Large intestine (tissue), 3 donors: ENCODE results near the gene NTRK3. TPM values are rescaled to one million over a fixed set of nuclear protein-coding genes. Genes with fewer than 3 reads are reported as not detected.

ENCODE experiments used
- DNase-seq, 2 donors: peaks; one replicate each; pipeline versions ENCODE4 v3.0.0 to v3.0.0-alpha.2; 2013
- H3K27ac ChIP-seq: one replicate; pipeline ENCODE4 v1.5.1; 2013; ENCODE audit warnings: low read length
- H3K27me3 ChIP-seq: 2 replicates; pipeline ENCODE4 v1.6.1; 2013; ENCODE audit warnings: low read length; ENCODE audit not compliant: control insufficient read depth, insufficient read depth
- H3K36me3 ChIP-seq: 2 replicates; pipeline ENCODE4 v1.6.1; 2013; ENCODE audit warnings: low read length; ENCODE audit not compliant: control insufficient read depth, insufficient read depth
- H3K4me1 ChIP-seq: one replicate; pipeline ENCODE4 v1.6.1; 2013; ENCODE audit warnings: low read length; ENCODE audit not compliant: control insufficient read depth, insufficient read depth
- H3K4me3 ChIP-seq: one replicate; pipeline ENCODE4 v1.5.1; 2013; ENCODE audit warnings: low read length
- H3K9me3 ChIP-seq: one replicate; pipeline ENCODE4 v1.6.1; 2013; ENCODE audit warnings: mild to moderate bottlenecking, low read depth, low read length, moderate library complexity; ENCODE audit not compliant: control insufficient read depth
- WGBS: methylation state at CpG from one replicate; pipeline ENCODE4 v1.1.5; 2013; ENCODE audit warnings: low lambda C conversion rate; ENCODE audit not compliant: insufficient coverage; 5-methylcytosine and 5-hydroxymethylcytosine counted together
- polyA plus RNA-seq: library from polyadenylated mRNA; unstranded; fragments of 120-200 nt; gene quantifications from one replicate; pipeline ENCODE4 v1.2.1, GENCODE V29; 2013

NTRK3 gene
- polyA plus RNA-seq, 1 donor = 3.1 TPM

DNA sequence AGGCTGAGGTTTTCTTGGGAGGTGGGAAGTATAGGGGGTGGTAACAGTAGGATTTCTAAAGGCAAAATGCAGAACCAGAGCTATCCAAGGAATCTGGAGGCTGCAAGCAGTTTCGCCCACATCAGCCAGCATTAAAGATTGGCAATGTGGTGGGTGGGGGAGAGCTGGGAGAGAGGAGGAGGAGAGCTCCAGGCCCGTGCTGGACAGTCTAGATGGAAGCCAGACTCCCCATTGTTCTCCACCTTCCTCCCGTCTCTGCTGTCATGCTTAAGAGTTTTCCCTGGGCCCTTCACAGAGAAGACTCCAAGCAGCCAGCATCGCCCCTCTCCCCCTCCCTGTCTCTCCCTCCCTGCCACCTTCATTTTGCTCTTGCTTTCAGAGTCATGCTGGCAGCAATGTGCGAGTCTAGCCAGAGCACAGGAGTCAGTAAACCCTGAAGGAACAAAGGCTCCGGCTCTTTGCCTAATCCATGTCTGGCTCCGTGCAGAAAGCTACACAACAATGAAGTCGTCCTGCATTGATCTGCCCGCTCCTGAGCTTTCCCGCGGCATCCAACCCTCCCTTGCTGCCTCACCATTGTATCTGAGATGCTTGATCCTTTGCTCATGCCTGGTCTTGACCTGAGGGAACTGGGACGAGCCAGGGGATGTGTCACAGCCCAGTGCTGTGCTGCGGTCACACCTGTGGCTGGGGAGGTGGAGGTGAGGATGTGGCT, 282.9 kb downstream of the NTRK3 start:
- H3K4me1 ChIP-seq = no peaks in the 10 kb centered on the region
- H3K9me3 ChIP-seq = no peaks in the 10 kb centered on the region
- H3K4me3 ChIP-seq = no peak overlapping the region
- no peak overlapping the region for H3K27ac ChIP-seq
- DNase-seq = no peak
- no peaks in the 10 kb centered on the region for H3K27me3 ChIP-seq
- WGBS = no CpG with 5 or more reads among the region's 13 CpGs
- no peaks in the 10 kb centered on the region for H3K36me3 ChIP-seq

DNA sequence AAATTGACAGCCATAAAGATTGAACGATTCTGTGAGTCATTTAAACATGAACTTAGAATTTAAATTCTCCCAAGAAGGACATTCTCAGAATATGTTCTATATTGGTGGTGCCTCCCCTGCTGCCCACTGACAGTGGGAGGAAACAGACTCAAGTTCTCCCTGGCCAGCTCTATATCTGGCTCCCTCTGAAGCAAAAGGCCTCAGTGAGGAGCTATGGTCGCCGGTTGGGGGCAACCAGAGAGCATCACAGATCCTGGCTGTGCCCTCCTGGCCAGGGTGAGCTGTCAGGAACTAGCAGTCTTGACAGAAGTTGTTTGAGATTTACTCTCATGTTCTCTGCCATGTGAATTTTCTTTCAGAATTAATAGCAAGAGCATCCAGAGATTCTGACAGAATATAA, 285.5 kb downstream of the NTRK3 start:
- no peak overlapping the region for H3K4me3 ChIP-seq
- no CpG with 5 or more reads among the region's 3 CpGs for WGBS
- H3K27ac ChIP-seq = no peak overlapping the region
- H3K36me3 ChIP-seq = no peaks in the 10 kb centered on the region
- H3K9me3 ChIP-seq = no peaks in the 10 kb centered on the region
- H3K4me1 ChIP-seq = no peaks in the 10 kb centered on the region
- no peak for DNase-seq
- no peaks in the 10 kb centered on the region for H3K27me3 ChIP-seq

GRCh38 chr15:87967951-87968350, 288.6 kb downstream of the NTRK3 start:
- WGBS = 80% methylated on average over 2 of the region's 2 CpGs
- no peak for DNase-seq
- no peaks in the 10 kb centered on the region for H3K27me3 ChIP-seq

DNA sequence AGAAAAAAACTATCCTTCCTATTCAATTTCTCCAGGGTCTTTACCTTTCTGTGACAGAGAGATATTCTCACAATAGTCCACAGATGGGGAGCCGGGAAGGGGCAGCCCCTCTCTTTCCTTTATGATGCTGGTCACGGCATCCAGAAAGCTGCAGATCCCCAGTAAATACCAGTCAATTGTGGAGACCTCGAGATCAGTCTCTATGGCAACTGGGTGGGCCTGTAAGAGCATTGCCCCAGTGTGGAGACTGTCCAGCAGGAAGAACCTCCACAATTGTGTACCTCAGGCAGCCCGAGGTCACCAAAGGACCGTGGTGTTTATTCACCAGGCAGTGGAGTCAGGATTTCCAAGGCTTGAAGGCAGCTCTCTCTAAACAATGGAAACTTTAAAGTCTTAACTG, 291.2 kb downstream of the NTRK3 start:
- WGBS = no CpG with 5 or more reads among the region's 5 CpGs
- Histone ChIP-seq H3K4me1 (no peaks in the 10 kb centered on the region), H3K27ac (no peak overlapping the region)

More at GRCh38 chr15:87967951-87968350, 288.6 kb downstream of the NTRK3 start:
- Histone ChIP-seq H3K36me3 (no peaks in the 10 kb centered on the region), H3K27ac (no peak overlapping the region), H3K4me1 (no peaks in the 10 kb centered on the region), H3K9me3 (no peaks in the 10 kb centered on the region), H3K4me3 (no peak overlapping the region)

DNA sequence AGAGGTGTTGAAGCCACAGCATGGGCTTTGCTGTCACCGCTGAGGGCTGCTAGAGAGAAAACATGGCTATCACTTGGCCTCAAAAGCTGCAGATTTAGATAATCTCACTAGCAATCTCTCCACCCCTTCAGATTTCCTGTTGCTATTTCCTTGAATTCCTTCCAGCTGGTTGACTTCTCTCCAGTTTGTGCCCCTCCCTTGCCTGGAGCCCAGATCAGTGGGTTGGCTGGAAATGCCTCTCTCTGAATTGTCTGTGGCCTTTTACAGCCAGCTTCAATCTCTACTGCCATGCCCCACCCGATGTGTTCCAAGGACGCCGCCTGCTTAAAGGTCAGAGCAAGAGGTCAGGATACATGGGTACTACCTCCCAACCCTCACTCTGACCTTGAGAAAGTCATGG, 294.1 kb downstream of the NTRK3 start:
- no peaks in the 10 kb centered on the region for H3K27me3 ChIP-seq
- no peaks in the 10 kb centered on the region for H3K4me1 ChIP-seq
- H3K27ac ChIP-seq = no peak overlapping the region
- H3K36me3 ChIP-seq = no peaks in the 10 kb centered on the region
- DNase-seq = no peak
- no peak overlapping the region for H3K4me3 ChIP-seq
- no peaks in the 10 kb centered on the region for H3K9me3 ChIP-seq
- WGBS = no CpG with 5 or more reads among the region's 4 CpGs

More for the DNA sequence above, 291.2 kb downstream of the NTRK3 start:
- no peak for DNase-seq
- Histone ChIP-seq H3K4me3 (no peak overlapping the region), H3K27me3 (no peaks in the 10 kb centered on the region), H3K9me3 (no peaks in the 10 kb centered on the region), H3K36me3 (no peaks in the 10 kb centered on the region)

DNA sequence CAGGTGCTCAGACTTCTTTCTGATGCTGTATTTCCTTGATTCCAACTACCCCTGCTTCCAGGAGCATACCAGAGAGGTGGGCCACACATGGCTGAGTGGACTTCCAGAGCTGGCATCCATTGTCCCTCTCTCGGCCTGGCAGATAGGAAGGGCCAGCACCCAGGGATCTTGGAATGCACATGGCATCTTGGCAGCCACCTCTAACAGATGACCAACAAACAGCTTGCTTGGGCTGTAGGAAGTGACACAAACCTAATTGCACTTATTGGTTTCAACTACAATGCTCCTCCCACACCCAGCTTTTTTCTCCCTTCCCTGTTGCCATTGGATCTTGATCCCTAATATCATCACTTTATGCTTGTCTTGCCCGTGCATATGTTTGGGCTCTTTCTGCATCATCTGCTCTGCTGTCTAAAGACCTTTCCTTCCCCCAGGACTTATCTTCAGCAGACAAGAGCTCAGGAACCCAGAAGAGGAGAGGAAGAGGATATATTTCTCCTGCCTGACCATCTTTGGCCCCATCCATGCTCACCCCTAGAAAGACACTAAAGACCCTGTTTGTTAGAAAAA, 294.6 kb downstream of the NTRK3 start:
- no peaks in the 10 kb centered on the region for H3K27me3 ChIP-seq
- no peak overlapping the region for H3K27ac ChIP-seq
- no peaks in the 10 kb centered on the region for H3K36me3 ChIP-seq
- H3K4me3 ChIP-seq = no peak overlapping the region
- H3K4me1 ChIP-seq = no peaks in the 10 kb centered on the region
- no peaks in the 10 kb centered on the region for H3K9me3 ChIP-seq
- DNase-seq = no peak
- no CpG with 5 or more reads among the region's 2 CpGs for WGBS

- H3K9me3 ChIP-seq = no peaks in the 10 kb centered on the region
- H3K36me3 ChIP-seq = no peaks in the 10 kb centered on the region
- WGBS = no CpG with 5 or more reads among the region's 4 CpGs
- no peak overlapping the region for H3K27ac ChIP-seq
- DNase-seq = no peak
- H3K27me3 ChIP-seq = no peaks in the 10 kb centered on the region
- no peaks in the 10 kb centered on the region for H3K4me1 ChIP-seq
- H3K4me3 ChIP-seq = no peak overlapping the region
Measured at GRCh38 chr15:87959662-87960061, 296.9 kb downstream of the NTRK3 start.

GRCh38 chr15:87959080-87959479, 297.5 kb downstream of the NTRK3 start:
- Histone ChIP-seq H3K27me3 (no peaks in the 10 kb centered on the region), H3K4me3 (no peak overlapping the region), H3K4me1 (no peaks in the 10 kb centered on the region), H3K27ac (no peak overlapping the region), H3K36me3 (no peaks in the 10 kb centered on the region), H3K9me3 (no peaks in the 10 kb centered on the region)
- no peak for DNase-seq
- no CpG with 5 or more reads among the region's 11 CpGs for WGBS

GRCh38 chr15:87955284-87955909, 301.1 kb downstream of the NTRK3 start:
- H3K4me1 ChIP-seq = no peaks in the 10 kb centered on the region
- WGBS = no CpG with 5 or more reads among the region's 10 CpGs
- no peaks in the 10 kb centered on the region for H3K36me3 ChIP-seq

GRCh38 chr15:87954793-87955192, 301.7 kb downstream of the NTRK3 start:
- no CpG with 5 or more reads among the region's 2 CpGs for WGBS
- no peak for DNase-seq

More at GRCh38 chr15:87955284-87955909, 301.1 kb downstream of the NTRK3 start:
- Histone ChIP-seq H3K4me3 (no peak overlapping the region), H3K27me3 (no peaks in the 10 kb centered on the region), H3K9me3 (no peaks in the 10 kb centered on the region), H3K27ac (no peak overlapping the region)
- DNase-seq = no peak

More at GRCh38 chr15:87954793-87955192, 301.7 kb downstream of the NTRK3 start:
- no peaks in the 10 kb centered on the region for H3K27me3 ChIP-seq
- no peaks in the 10 kb centered on the region for H3K9me3 ChIP-seq
- no peak overlapping the region for H3K4me3 ChIP-seq
- no peak overlapping the region for H3K27ac ChIP-seq
- H3K4me1 ChIP-seq = no peaks in the 10 kb centered on the region
- H3K36me3 ChIP-seq = no peaks in the 10 kb centered on the region
